Brain microvascular endothelial cell (primary cell): Measurements from ENCODE around the gene CC2D1A.
A peak's percentile ranks its signal among the peaks of the same experiment; 100 is the strongest.

Experiments
- DNase-seq: peaks from one replicate; pipeline ENCODE4 v3.0.0-alpha.2; 2020
- H3K27ac ChIP-seq: fragments of 250-450 bp; sonication (Bioruptor Pico); 2 replicates; pipeline ENCODE4 v1.5.1; 2020; ENCODE audit warnings: mild to moderate bottlenecking, moderate library complexity
- H3K27me3 ChIP-seq: fragments of 250-450 bp; sonication (Bioruptor Pico); replicated peaks from 2 replicates; pipeline ENCODE4 v1.5.1; 2020; ENCODE audit warnings: mild to moderate bottlenecking
- H3K36me3 ChIP-seq: fragments of 250-450 bp; sonication (Bioruptor Pico); replicated peaks from 2 replicates; pipeline ENCODE4 v1.5.1; 2020; ENCODE audit warnings: mild to moderate bottlenecking
- H3K4me3 ChIP-seq: 2 replicates; pipeline ENCODE4 v1.5.1; 2011; ENCODE audit warnings: low read depth, mild to moderate bottlenecking, control low read depth, low read length, moderate library complexity
- CTCF ChIP-seq: IDR thresholded peaks from 2 replicates; pipeline ENCODE4 v1.5.1; 2011; ENCODE audit warnings: low read depth, mild to moderate bottlenecking, moderate library complexity, low read length, control low read depth, inconsistent platforms; ENCODE audit errors: missing control alignments
- in situ Hi-C: cut with HindIII; loops from 2 replicates; pipeline ENCODE4 v1.10.0; 2017; ENCODE audit warnings: low sequenced_read_pairs, low pct_ligation_motif_present

Gene CC2D1A

GRCh38 chr19:13861714-13862531 lies 44.1 kb upstream of the CC2D1A start:
- in situ Hi-C loops = no loop called here

GRCh38 chr19:13864046-13864666 lies 41.8 kb upstream of the CC2D1A start:
- H3K36me3 ChIP-seq = no peaks in the 10 kb centered on the region
- no peak for TF ChIP-seq CTCF
- H3K4me3 ChIP-seq = no peak overlapping the region
- DNase-seq = no peak
- H3K27me3 ChIP-seq = no peaks in the 10 kb centered on the region
- in situ Hi-C loops = no loop called here
- H3K27ac ChIP-seq = no peak overlapping the region

More at GRCh38 chr19:13861714-13862531, 44.1 kb upstream of the CC2D1A start:
- peak overlapping the region; percentile 93 for H3K27ac ChIP-seq
- no peaks in the 10 kb centered on the region for H3K27me3 ChIP-seq
- no peaks in the 10 kb centered on the region for H3K36me3 ChIP-seq
- peak; percentile 94 for TF ChIP-seq CTCF
- peak overlapping the region; percentile 51 for H3K4me3 ChIP-seq
- DNase-seq = peak; percentile 89

- H3K27me3 ChIP-seq = no peaks in the 10 kb centered on the region
- no peak overlapping the region for H3K27ac ChIP-seq
- TF ChIP-seq CTCF = no peak
- no peaks in the 10 kb centered on the region for H3K36me3 ChIP-seq
- in situ Hi-C loops = no loop called here
- no peak for DNase-seq
- peak overlapping the region; percentile 55 for H3K4me3 ChIP-seq
Observed at GRCh38 chr19:13864667-13865570, 41.1 kb upstream of the CC2D1A start.

- Histone ChIP-seq H3K36me3 (no peaks in the 10 kb centered on the region), H3K4me3 (peak overlapping the region; percentile 55), H3K27ac (no peak overlapping the region), H3K27me3 (no peaks in the 10 kb centered on the region)
- no peak for DNase-seq
- no peak for TF ChIP-seq CTCF
- in situ Hi-C loops = no loop called here
Observed at GRCh38 chr19:13865571-13866462, 40.2 kb upstream of the CC2D1A start.

GRCh38 chr19:13866463-13867046 lies 39.4 kb upstream of the CC2D1A start:
- no peak for DNase-seq
- no peaks in the 10 kb centered on the region for H3K27me3 ChIP-seq

More at GRCh38 chr19:13866463-13867046, 39.4 kb upstream of the CC2D1A start:
- in situ Hi-C loops = no loop called here
- no peak for TF ChIP-seq CTCF
- H3K36me3 ChIP-seq = no peaks in the 10 kb centered on the region
- no peak overlapping the region for H3K27ac ChIP-seq
- peak overlapping the region; percentile 55 for H3K4me3 ChIP-seq
